GM21526 (cell line): Measurements from ENCODE around the gene KIAA0930.

ENCODE experiments used
- ATAC-seq: cut with Tn5 transposase; IDR thresholded peaks from one replicate; pipeline ENCODE4 v1.9.1; 2021; ENCODE audit warnings: moderate library complexity; ENCODE audit not compliant: unreplicated experiment, low FRiP score

KIAA0930 gene

DNA sequence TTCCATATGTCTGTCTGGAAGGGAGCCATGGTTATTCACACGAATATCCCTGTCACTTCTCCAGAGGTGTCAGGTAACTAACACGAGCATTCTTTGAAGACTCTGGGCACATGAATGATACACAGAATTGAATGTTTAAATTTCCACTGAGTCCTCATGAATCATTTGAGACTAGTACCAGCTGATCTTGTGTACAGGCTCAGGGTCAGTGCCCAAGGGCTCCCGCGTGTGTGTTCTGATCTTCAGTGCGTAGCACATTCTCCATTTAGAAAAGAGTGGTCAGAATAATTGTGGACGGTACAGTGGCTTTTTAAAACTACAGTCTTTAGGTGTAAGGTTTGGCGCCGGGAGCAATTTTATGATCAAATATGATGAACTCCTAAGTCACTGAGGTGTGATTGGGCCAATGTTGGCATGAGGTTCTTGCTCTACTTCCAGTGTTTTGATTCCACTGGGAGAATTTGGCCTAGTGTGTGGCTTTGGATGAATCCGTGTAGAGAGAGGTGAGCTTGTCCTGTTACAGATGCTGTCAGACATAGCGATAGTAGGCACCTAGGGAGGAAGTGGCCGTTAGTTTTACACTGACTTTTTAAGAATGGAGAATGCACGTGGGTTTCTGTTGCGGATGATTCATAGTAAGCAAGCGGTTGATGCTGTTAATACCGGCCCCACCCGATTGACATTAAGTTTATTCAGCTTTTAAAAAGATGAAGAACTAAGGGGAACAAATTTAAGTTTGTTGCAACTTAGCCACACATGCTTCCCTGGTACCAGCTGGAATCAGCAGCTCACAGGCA is 54.8 kb downstream of the KIAA0930 start:
- no peak for ATAC-seq

GRCh38 chr22:45183974-45184373 is 56.7 kb downstream of the KIAA0930 start:
- no peak for ATAC-seq

- ATAC-seq: no peak
Observed at GRCh38 chr22:45181766-45182165, 58.9 kb downstream of the KIAA0930 start.

GRCh38 chr22:45181240-45181639 is 59.5 kb downstream of the KIAA0930 start:
- ATAC-seq: no peak

- no peak for ATAC-seq
Observed at GRCh38 chr22:45180146-45180679, 60.5 kb downstream of the KIAA0930 start.

DNA sequence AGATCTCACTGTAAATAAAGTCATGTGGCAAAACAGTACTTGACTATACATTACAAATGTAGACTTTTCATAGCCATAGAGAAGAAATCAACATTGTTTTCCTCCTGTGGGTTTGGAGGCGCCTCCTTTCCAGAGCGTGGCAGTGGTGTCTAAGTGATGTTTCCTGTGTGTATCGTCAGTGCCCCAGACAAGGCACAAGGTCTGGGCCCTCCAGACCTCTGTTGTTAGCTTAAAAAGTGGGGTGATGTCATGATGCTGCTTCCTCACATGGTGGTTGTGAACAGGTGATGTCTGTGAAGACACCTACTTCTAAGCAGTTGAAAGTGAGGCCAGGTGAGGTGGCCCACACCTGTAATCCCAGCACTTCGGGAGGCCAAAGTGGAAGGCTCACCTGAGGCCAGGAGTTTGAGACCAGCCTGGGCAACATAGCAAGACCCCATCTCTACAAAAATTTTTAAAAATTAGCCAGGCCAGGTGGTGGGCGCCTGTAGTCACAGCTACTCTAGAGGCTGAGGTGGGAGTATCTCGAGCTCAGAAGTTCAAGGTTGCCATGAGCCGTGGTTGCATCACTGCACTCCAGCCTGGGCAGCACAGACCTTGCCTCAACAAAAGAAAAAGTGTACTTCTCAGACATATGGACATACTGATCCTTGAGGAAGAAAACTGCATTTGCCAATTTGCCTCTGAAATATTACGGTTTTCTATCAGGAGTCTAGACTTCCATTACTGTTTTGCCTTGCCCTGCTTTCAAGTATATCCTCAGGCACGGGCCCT is 61.2 kb downstream of the KIAA0930 start:
- no peak for ATAC-seq

GRCh38 chr22:45172881-45173585 is 67.7 kb downstream of the KIAA0930 start:
- no peak for ATAC-seq

DNA sequence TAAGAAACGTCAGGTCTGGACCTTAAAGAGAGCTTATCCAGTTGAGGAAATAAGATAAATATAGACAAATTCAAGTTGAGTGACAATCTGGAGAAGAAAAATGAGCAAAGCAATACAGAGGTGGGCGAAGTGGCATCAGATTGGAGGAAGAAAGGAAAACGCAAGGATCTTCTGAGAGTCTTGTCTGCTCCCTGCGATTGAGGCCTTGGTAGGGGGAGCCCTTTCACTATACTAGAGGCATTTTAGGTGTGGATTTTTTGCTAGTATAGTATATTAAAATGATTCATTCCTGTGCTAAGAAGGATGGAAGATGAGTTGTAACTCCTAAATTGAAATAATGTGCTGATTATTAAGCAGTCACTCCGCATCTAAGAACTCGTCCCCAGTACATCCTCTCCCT is 68.9 kb downstream of the KIAA0930 start:
- no peak for ATAC-seq

GRCh38 chr22:45169591-45170466 is 70.9 kb downstream of the KIAA0930 start:
- ATAC-seq: no peak

- ATAC-seq: no peak
Observed at GRCh38 chr22:45166932-45167331, 73.8 kb downstream of the KIAA0930 start.

- ATAC-seq: peak; percentile 14
Observed at GRCh38 chr22:45164270-45165088, 76.2 kb downstream of the KIAA0930 start.

GRCh38 chr22:45163451-45164269 is 77.0 kb downstream of the KIAA0930 start, which contains the start of gene NUP50:
NUP50 (plus strand) TSS chr22:45163925; CDS start chr22:45168178, 4,253 bp downstream.
- ATAC-seq: peak; percentile 82

DNA sequence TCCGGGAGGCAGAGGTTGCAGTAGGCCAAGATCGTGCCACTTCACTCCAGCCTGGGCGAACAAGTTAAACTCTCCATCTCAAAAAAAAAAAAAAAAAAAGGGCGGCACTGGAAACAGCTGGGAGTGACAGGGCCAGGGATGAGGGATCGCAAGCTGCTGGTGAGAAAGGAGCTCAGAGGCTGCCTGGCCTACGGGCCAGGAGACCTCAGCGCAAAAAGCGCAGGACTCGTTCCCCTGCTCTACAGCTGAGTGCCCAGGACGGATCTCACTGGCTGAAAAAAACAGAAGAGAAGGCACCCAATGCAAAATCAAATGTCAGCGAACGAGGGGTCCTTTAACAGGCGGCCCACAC is 77.6 kb downstream of the KIAA0930 start:
- peak; percentile 6 for ATAC-seq

DNA sequence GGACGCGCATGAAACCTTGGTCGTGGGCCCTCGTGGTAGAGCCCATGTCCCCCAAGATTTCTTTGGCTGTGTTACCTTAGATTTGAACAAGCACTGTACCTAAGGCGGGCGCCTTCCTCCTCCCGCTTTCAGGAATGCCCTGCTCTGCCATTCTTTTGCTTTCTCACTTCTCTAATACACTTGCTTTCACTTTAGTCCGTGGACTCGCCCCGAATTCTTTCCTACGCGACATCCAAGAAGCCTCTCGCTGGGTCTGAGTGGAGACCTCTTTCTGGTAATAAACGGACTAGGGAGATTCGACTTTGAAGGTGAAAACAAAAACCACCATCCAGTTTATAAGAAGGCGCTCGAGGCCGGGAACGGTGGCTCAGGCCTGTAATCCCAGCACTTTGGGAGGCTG is 78.2 kb downstream of the KIAA0930 start:
- no peak for ATAC-seq

GRCh38 chr22:45159652-45160462 is 80.8 kb downstream of the KIAA0930 start:
- ATAC-seq: no peak

DNA sequence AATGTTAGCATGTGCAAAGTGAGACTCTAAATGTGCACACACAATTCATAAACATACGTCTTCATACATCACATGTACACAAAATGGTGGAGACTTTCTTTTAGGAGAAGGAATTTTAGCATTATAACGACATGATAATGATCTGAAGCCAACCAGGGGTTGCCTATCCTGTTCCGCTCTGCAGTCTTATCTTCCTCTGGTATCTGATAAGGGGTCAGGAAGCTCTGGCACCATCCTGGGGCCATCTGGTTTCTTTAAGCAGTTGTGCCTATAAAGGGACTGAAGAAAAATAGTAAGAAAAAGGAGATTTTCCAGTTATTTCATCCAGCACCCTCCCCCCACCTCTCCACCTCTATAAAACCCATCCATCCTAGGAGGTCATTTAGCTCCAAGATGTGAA is 82.8 kb downstream of the KIAA0930 start:
- no peak for ATAC-seq

- ATAC-seq: no peak
Observed at GRCh38 chr22:45155050-45155840, 85.4 kb downstream of the KIAA0930 start.
